Measurements from ENCODE around the gene CRIP1.

The CRIP1 gene

DNA sequence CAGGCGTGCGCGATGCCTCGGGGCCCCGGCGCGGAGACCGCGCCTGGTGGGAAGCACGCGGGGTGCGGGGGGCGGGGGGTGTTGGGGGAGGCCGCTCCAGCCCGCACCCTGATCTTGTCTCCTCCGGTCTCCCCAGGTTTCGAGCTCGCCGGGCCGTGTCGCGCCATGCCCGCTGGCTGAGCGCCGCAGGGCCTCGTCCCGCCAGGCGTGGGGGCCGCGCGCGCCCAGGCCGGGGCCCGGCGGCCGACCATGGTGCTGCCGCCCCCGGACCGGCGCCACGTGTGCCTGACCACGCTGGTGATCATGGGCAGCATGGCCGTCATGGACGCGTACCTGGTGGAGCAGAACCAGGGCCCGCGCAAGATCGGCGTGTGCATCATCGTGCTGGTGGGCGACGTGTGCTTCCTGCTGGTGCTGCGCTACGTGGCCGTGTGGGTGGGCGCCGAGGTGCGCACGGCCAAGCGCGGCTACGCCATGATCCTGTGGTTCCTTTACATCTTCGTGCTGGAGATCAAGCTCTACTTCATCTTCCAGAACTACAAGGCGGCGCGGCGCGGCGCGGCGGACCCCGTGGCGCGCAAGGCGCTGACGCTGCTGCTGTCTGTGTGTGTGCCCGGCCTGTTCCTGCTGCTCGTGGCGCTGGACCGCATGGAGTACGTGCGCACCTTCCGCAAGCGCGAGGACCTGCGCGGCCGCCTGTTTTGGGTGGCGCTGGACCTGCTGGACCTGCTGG lies 42.1 kb downstream of the CRIP1 start:
- peak; percentile 48 for DNase-seq (ENCODE audit: low spot score)
- Mint-ChIP-seq H3K27me3 (ENCODE audit: low read depth) (peaks cover 27% of the 10 kb centered on the region), H3K4me1 (ENCODE audit: low read depth) (peaks cover 8% of the 10 kb centered on the region), H3K9me3 (no peaks in the 10 kb centered on the region), H3K36me3 (ENCODE audit: low read depth) (no peaks in the 10 kb centered on the region), H3K27ac (peak overlapping the region; percentile 73), H3K4me3 (peak overlapping the region; percentile 73)

GRCh38 chr14:105529319-105529568 lies 42.6 kb downstream of the CRIP1 start:
- Mint-ChIP-seq H3K36me3 (ENCODE audit: low read depth) (no peaks in the 10 kb centered on the region), H3K27me3 (ENCODE audit: low read depth) (peaks cover 25% of the 10 kb centered on the region), H3K4me1 (ENCODE audit: low read depth) (peaks cover 8% of the 10 kb centered on the region), H3K9me3 (no peaks in the 10 kb centered on the region), H3K27ac (peak overlapping the region; percentile 73), H3K4me3 (peak overlapping the region; percentile 73)
- DNase-seq (ENCODE audit: low spot score) = no peak

DNA sequence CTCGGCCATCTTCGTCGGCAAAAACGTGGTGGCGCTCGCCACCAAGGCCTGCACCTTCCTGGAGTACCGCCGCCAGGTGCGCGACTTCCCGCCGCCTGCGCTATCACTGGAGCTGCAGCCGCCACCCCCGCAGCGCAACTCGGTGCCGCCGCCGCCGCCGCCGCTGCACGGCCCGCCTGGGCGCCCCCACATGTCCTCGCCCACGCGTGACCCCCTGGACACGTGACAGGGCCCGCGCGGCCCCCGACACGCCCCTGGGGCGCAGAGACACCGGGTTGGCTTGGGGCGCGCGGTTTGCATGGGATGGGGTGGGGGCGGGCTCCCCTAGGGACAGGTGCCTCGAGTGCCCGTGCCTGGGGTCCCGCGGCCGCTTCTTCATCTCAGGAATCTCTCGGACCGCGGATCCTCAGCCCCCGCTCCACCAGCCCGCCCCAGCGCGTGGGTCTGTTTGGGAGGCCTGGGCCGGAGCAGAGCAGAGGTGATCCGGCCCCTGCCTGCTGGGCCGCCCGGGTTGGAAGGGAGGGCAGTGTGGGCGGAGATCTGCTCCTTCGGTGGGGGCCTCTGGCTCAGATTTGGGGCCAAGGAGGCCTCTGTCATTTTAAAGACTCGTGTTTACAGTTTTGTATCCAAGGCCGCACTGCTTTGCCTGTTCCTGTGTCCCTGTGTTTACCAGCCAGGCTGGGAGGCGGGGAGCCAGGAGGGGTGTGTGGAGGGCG lies 43.0 kb downstream of the CRIP1 start:
- Mint-ChIP-seq H3K27ac (no peak overlapping the region), H3K4me1 (ENCODE audit: low read depth) (peaks cover 8% of the 10 kb centered on the region), H3K4me3 (peak overlapping the region; percentile 73), H3K9me3 (no peaks in the 10 kb centered on the region), H3K27me3 (ENCODE audit: low read depth) (peaks cover 21% of the 10 kb centered on the region), H3K36me3 (ENCODE audit: low read depth) (no peaks in the 10 kb centered on the region)
- no peak for DNase-seq (ENCODE audit: low spot score)

DNA sequence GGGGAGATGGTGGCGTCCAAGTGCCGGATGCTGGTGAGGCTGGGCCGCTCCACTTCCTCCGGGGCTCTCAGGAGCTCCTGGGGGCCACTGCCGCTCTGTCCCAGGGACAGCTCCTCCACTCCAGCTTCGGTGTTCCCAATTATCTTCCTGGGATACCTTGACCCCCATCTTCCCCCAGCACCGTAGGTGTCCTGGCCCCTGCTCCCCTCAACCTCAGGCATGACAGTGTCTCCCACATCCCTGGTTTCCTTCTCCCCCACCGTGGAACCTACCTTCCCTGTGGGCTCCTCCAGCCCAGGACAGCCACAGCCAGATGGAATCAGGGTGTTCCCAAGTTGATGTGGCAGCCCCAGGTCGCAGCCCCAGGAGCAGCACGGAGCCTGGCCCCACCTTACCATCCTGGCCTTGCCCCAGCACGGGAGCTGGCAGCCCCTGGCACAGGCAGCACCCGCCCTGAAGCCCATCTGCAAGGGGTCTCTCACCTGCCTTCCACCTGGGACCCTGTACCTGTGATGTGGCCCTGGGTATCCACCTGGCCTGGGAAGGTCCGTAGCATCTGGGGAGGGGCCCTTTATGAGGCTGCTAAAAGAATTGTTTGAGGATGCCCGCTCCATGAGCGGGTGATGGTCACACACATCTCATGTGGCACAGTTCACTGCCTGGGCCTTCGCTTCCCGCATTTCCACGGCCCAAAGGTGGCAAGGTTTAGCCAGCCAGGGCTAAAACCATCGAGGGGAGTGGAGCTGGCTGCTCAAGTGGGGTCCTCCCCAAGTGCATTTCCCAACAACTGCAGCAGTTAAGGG lies 43.8 kb downstream of the CRIP1 start:
- peaks cover 15% of the 10 kb centered on the region for H3K27me3 Mint-ChIP-seq (ENCODE audit: low read depth)
- peak overlapping the region; percentile 63 for H3K4me3 Mint-ChIP-seq
- no peak for DNase-seq (ENCODE audit: low spot score)
- H3K36me3 Mint-ChIP-seq (ENCODE audit: low read depth) = no peaks in the 10 kb centered on the region
- peaks cover 8% of the 10 kb centered on the region for H3K4me1 Mint-ChIP-seq (ENCODE audit: low read depth)
- H3K9me3 Mint-ChIP-seq = no peaks in the 10 kb centered on the region
- H3K27ac Mint-ChIP-seq = no peak overlapping the region

DNA sequence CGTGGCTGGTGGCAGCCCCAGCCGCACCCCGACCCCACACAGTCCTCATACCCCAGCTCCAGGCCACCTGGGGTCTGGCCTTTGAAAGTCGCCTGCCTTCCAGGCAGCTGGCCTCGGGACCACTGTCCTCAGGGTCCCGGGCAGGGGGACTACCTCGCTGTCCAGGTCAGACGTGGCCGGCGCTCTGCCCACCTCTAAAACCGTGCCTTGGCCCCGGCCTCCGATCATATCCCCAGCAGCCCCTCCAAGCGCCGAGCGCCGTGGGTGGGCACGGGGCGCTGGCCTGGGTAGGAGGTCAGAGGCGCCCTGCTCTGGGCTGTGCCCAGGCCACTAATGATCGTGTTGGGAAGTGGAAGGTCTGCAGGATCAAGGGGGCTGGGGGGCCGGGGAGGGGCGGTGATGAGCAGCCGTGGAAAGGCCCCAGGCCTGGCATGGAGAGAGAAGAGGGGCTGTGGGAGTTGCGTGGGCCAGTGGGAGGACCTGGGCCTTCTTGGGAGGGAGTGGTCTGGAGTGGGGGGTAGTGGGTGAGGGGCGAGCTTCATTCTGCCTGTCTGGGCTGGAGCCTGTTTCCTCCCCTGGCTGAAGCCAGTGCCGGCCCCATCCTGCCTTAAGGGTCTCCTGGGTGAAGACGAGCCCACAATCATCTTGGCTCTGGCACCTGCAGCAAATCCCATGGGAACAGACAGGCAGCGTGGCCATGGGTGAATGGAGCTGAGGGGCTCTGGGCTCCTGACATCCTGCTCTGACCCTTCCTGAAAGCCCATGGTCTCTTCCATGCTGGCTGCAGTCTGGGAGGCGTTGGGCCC lies 44.6 kb downstream of the CRIP1 start:
- Mint-ChIP-seq H3K4me3 (no peak overlapping the region), H3K4me1 (ENCODE audit: low read depth) (peaks cover 5% of the 10 kb centered on the region), H3K36me3 (ENCODE audit: low read depth) (no peaks in the 10 kb centered on the region)

GRCh38 chr14:105531894-105532623 lies 45.4 kb downstream of the CRIP1 start:
- peaks cover 10% of the 10 kb centered on the region for H3K27me3 Mint-ChIP-seq (ENCODE audit: low read depth)
- H3K27ac Mint-ChIP-seq = no peak overlapping the region
- no peaks in the 10 kb centered on the region for H3K9me3 Mint-ChIP-seq
- no peak overlapping the region for H3K4me3 Mint-ChIP-seq
- no peak for DNase-seq (ENCODE audit: low spot score)
- H3K36me3 Mint-ChIP-seq (ENCODE audit: low read depth) = no peaks in the 10 kb centered on the region
- H3K4me1 Mint-ChIP-seq (ENCODE audit: low read depth) = peaks cover 5% of the 10 kb centered on the region

More for the DNA sequence above, 44.6 kb downstream of the CRIP1 start:
- Mint-ChIP-seq H3K27me3 (ENCODE audit: low read depth) (peaks cover 11% of the 10 kb centered on the region), H3K9me3 (no peaks in the 10 kb centered on the region), H3K27ac (no peak overlapping the region)
- no peak for DNase-seq (ENCODE audit: low spot score)

- DNase-seq (ENCODE audit: low spot score) = no peak
- Mint-ChIP-seq H3K4me3 (no peak overlapping the region), H3K27me3 (ENCODE audit: low read depth) (peaks cover 5% of the 10 kb centered on the region), H3K36me3 (ENCODE audit: low read depth) (no peaks in the 10 kb centered on the region), H3K9me3 (no peaks in the 10 kb centered on the region), H3K4me1 (ENCODE audit: low read depth) (peaks cover 4% of the 10 kb centered on the region), H3K27ac (no peak overlapping the region)
Measured at GRCh38 chr14:105532735-105533141, 46.1 kb downstream of the CRIP1 start.

DNA sequence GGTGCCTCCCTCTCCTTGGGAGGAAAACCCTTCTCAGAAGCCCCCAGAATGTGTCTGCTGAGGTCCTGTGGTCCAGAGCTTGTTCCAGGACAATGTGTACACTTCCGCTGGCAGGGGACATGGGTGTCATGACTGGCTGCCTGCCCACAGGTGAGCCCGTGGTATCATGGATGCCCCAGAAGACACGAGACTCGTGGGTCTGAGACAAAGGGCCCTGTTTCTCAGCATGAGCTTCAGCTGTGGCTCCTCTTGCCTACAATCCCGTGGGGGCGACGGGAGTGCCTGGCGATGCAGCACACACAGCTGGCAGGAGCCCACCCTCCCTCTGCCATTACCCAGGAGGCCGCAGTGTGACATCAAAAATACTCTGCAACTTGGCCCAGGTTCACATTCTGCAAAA lies 46.7 kb downstream of the CRIP1 start:
- Mint-ChIP-seq H3K36me3 (ENCODE audit: low read depth) (no peaks in the 10 kb centered on the region), H3K9me3 (no peaks in the 10 kb centered on the region), H3K4me1 (ENCODE audit: low read depth) (peaks cover 4% of the 10 kb centered on the region), H3K27me3 (ENCODE audit: low read depth) (peaks cover 5% of the 10 kb centered on the region), H3K27ac (no peak overlapping the region), H3K4me3 (no peak overlapping the region)
- DNase-seq (ENCODE audit: low spot score) = no peak

GRCh38 chr14:105533811-105534498 lies 47.3 kb downstream of the CRIP1 start:
- DNase-seq (ENCODE audit: low spot score) = no peak
- Mint-ChIP-seq H3K27ac (no peak overlapping the region), H3K27me3 (ENCODE audit: low read depth) (peaks cover 3% of the 10 kb centered on the region), H3K4me1 (ENCODE audit: low read depth) (peaks cover 2% of the 10 kb centered on the region), H3K36me3 (ENCODE audit: low read depth) (no peaks in the 10 kb centered on the region), H3K9me3 (no peaks in the 10 kb centered on the region), H3K4me3 (no peak overlapping the region)

DNA sequence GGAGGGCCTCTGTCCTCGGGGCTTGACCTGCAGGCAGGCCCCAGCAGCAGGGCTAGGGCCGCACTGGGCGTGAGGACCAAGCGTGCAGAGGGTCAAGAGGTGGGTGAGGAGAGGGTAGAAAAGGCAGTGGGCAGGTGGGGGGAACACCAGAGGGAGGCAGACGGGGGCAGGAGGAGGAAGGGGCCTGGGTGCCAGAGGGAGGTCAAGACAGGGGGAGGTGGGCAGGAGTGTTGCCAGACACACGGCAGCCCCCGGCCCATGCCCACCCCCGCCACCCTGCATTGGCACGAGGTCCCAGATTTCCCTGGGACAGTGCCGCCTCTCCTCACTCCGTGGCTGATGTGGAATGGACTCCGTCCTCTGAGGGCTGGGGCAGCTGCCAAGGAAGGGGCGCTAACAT lies 47.9 kb downstream of the CRIP1 start:
- Mint-ChIP-seq H3K36me3 (ENCODE audit: low read depth) (no peaks in the 10 kb centered on the region), H3K9me3 (no peaks in the 10 kb centered on the region), H3K27ac (no peak overlapping the region), H3K27me3 (ENCODE audit: low read depth) (no peaks in the 10 kb centered on the region), H3K4me3 (no peak overlapping the region), H3K4me1 (ENCODE audit: low read depth) (no peaks in the 10 kb centered on the region)
- DNase-seq (ENCODE audit: low spot score) = no peak

DNA sequence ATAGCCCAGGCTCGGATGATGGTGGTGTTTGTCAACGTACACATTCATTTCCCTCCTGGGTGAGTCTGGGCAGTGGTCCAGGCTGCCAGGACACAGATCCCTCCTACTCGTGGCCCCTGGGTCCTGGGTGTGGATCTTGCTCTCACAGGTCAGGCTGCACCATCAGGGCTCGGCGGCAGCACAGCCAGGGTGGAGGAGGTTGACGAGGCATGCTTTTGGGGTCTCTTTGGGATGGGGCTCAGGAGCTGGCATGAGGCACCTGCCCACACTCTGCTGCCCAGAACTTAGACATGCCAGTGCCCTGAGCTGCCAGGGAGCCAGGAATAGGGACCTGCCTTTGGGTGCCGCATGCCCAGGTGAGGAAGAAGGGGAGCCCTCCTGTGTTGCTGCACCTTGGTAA lies 49.4 kb downstream of the CRIP1 start:
- DNase-seq (ENCODE audit: low spot score) = no peak
- no peak overlapping the region for H3K27ac Mint-ChIP-seq
- no peak overlapping the region for H3K4me3 Mint-ChIP-seq
- H3K9me3 Mint-ChIP-seq = no peaks in the 10 kb centered on the region
- no peaks in the 10 kb centered on the region for H3K27me3 Mint-ChIP-seq (ENCODE audit: low read depth)
- no peaks in the 10 kb centered on the region for H3K36me3 Mint-ChIP-seq (ENCODE audit: low read depth)
- no peaks in the 10 kb centered on the region for H3K4me1 Mint-ChIP-seq (ENCODE audit: low read depth)

GRCh38 chr14:105536691-105537579 lies 50.2 kb downstream of the CRIP1 start:
- DNase-seq (ENCODE audit: low spot score) = no peak
- Mint-ChIP-seq H3K4me1 (ENCODE audit: low read depth) (no peaks in the 10 kb centered on the region), H3K27me3 (ENCODE audit: low read depth) (peaks cover 3% of the 10 kb centered on the region)

More at GRCh38 chr14:105536691-105537579, 50.2 kb downstream of the CRIP1 start:
- Mint-ChIP-seq H3K9me3 (no peaks in the 10 kb centered on the region), H3K36me3 (ENCODE audit: low read depth) (no peaks in the 10 kb centered on the region), H3K4me3 (no peak overlapping the region), H3K27ac (no peak overlapping the region)
